HG03460 (cell line): ENCODE data around the gene GPR155.
"Not testable (repeated sequence)": the region's sequence is repeated elsewhere in the genome, so short reads cannot be mapped to it uniquely, and the experiment has no call there.

ENCODE experiments used
- ATAC-seq: cut with Tn5 transposase; IDR thresholded peaks from one replicate; pipeline ENCODE4 v1.9.1; 2021; ENCODE audit not compliant: unreplicated experiment

GPR155 gene

GRCh38 chr2:174492963-174493431 is 6.2 kb upstream of the GPR155 start:
- peak; percentile 88 for ATAC-seq

GRCh38 chr2:174491947-174492346 is 5.1 kb upstream of the GPR155 start:
- ATAC-seq, result no peak

GRCh38 chr2:174490051-174490450 is 3.2 kb upstream of the GPR155 start:
- no peak for ATAC-seq

GRCh38 chr2:174489520-174489919 is 2.7 kb upstream of the GPR155 start:
- not testable (repeated sequence) for ATAC-seq

- ATAC-seq, result no peak
These were observed 962 bp upstream of the GPR155 start for GRCh38 chr2:174487820-174488162.

- ATAC-seq, result peak; percentile 70
These were observed 435 bp upstream of the GPR155 start for GRCh38 chr2:174487108-174487819.

GRCh38 chr2:174485788-174486562 is 854 bp downstream of the GPR155 start:
- peak; percentile 32 for ATAC-seq

- ATAC-seq, result not testable (repeated sequence)
These were observed 1.8 kb downstream of the GPR155 start for GRCh38 chr2:174485045-174485444.

GRCh38 chr2:174484573-174484972 is 2.3 kb downstream of the GPR155 start:
- no peak for ATAC-seq

- ATAC-seq, result no peak
These were observed 4.0 kb downstream of the GPR155 start for GRCh38 chr2:174482854-174483253.

- ATAC-seq, result no peak
These were observed 9.1 kb downstream of the GPR155 start for GRCh38 chr2:174477759-174478158.

- no peak for ATAC-seq
These were observed 13.0 kb downstream of the GPR155 start for GRCh38 chr2:174473796-174474195.

- no peak for ATAC-seq
These were observed 21.5 kb downstream of the GPR155 start for GRCh38 chr2:174465327-174465726.

GRCh38 chr2:174461221-174461620 is 25.6 kb downstream of the GPR155 start:
- no peak for ATAC-seq

- no peak for ATAC-seq
These were observed 32.3 kb downstream of the GPR155 start for GRCh38 chr2:174454566-174454965.

GRCh38 chr2:174450021-174450816 is 36.6 kb downstream of the GPR155 start:
- ATAC-seq, result no peak

- ATAC-seq, result no peak
These were observed 37.8 kb downstream of the GPR155 start for GRCh38 chr2:174449033-174449432.

- ATAC-seq, result no peak
These were observed 40.3 kb downstream of the GPR155 start for GRCh38 chr2:174446531-174446930.

GRCh38 chr2:174445248-174445647 is 41.6 kb downstream of the GPR155 start:
- ATAC-seq, result no peak

- no peak for ATAC-seq
These were observed 42.1 kb downstream of the GPR155 start for GRCh38 chr2:174444761-174445160.
